Astrocyte of the cerebellum (primary cell): Measurements from ENCODE around the gene SCAPER.

Experiments used
- DNase-seq: peaks from one replicate; pipeline ENCODE4 v3.0.0-alpha.2; 2011; ENCODE audit warnings: low read depth
- H3K4me3 ChIP-seq: 2 replicates; pipeline ENCODE4 v1.5.1; 2011; ENCODE audit warnings: mild to moderate bottlenecking, low read depth, low read length, moderate library complexity
- in situ Hi-C: cut with HindIII; loops from 2 replicates; pipeline ENCODE4 v1.10.0; 2017; ENCODE audit warnings: low sequenced_read_pairs
- TF ChIP-seq, protein P1 (sequence below): IDR thresholded peaks from 2 replicates; pipeline ENCODE4 v1.5.1; 2012; ENCODE audit warnings: low read length, low read depth, moderate library complexity, mild to moderate bottlenecking; ENCODE audit errors: missing control alignments

The SCAPER gene

DNA sequence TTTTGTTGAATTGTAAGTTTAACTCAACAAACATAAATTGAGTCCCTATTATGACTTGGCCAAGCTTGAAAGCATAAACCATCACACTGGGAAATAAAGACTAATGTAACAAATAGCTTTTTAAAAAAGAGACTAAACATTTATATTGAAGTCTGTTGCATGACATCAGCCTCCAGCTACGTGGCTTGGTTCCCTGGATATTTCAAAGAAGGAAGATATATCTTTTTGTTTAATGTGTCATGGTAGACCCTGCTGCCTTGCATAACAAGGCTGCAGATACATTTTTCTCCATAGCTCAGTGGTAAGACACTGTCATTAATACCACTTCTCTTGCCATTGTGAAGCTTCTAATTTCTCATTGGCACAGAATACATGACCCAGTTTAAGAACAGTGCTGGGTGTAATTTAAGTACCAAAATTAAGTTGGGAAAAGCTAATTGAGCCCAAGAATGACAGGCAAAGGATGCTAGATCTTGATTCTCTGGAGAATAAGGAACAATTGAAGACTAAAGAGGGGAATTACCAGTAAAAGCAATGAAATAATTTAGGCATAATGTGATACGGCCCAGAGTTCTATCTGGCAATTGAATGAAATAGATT lies 40.5 kb upstream of the SCAPER start:
- in situ Hi-C loops = no loop called here
- TF ChIP-seq, protein P1, sequence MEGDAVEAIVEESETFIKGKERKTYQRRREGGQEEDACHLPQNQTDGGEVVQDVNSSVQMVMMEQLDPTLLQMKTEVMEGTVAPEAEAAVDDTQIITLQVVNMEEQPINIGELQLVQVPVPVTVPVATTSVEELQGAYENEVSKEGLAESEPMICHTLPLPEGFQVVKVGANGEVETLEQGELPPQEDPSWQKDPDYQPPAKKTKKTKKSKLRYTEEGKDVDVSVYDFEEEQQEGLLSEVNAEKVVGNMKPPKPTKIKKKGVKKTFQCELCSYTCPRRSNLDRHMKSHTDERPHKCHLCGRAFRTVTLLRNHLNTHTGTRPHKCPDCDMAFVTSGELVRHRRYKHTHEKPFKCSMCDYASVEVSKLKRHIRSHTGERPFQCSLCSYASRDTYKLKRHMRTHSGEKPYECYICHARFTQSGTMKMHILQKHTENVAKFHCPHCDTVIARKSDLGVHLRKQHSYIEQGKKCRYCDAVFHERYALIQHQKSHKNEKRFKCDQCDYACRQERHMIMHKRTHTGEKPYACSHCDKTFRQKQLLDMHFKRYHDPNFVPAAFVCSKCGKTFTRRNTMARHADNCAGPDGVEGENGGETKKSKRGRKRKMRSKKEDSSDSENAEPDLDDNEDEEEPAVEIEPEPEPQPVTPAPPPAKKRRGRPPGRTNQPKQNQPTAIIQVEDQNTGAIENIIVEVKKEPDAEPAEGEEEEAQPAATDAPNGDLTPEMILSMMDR = no peak
- no peak for DNase-seq
- no peak overlapping the region for H3K4me3 ChIP-seq

DNA sequence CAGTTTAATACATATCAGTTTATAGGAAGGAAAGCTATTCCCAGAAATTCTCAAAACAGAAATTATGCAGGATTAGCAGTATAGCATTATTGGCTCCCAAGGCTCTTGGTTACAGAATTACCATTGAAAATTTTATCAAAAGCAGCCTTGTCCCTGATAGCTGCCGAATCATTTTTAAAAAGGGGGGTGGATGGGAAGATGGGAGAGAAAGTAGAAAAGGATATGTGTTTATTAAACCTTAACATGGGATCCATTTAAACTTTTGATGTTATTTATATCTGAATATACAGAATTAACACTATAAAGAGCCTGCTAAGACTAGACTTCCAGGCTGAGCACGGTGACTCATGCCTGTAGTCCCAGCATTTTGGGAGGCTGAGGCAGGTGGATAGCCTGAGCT lies 37.2 kb upstream of the SCAPER start:
- no peak for DNase-seq
- in situ Hi-C loops = no loop called here
- TF ChIP-seq, protein P1 = no peak
- H3K4me3 ChIP-seq = no peak overlapping the region

DNA sequence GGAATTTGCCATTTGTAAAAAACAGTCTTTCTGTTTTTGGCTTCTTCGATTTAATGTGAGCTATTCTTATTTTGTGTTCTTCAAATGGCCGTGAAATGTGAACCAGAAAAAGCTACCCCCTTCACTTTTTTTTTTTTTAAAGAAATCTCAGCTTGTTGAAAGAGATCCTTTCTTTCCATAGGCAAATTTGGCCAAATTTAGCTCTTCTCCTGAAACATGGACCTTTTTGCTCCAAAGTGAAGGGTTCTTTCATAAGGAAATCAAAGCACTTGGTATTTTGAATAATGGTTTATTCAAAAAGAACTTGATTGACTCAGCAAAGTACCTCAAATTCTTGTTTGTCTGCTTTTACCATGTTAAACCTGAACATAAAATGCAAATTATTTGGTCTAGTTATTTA lies 36.5 kb upstream of the SCAPER start:
- no peak overlapping the region for H3K4me3 ChIP-seq
- in situ Hi-C loops = no loop called here
- TF ChIP-seq, protein P1 = no peak
- no peak for DNase-seq

DNA sequence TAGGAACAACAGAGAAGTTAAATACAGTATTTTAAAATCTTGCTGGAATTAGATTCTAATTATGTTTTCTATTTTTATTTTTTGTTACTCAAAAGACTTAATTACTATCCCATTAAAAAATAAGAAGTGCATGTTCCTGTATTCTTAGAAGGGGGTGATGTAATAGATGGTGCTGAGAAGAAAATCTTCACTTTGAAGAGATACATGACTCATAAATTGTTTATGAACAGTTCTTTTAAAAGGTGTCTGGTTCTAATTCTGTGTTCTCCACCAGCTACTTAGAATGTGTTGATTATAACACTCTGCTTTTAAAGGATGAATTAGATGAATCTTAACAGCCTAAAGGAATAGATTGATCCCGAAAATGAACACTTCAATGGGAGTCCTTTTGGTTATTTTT lies 34.6 kb upstream of the SCAPER start:
- TF ChIP-seq, protein P1 = no peak
- no peak for DNase-seq
- in situ Hi-C loops = no loop called here
- no peak overlapping the region for H3K4me3 ChIP-seq

DNA sequence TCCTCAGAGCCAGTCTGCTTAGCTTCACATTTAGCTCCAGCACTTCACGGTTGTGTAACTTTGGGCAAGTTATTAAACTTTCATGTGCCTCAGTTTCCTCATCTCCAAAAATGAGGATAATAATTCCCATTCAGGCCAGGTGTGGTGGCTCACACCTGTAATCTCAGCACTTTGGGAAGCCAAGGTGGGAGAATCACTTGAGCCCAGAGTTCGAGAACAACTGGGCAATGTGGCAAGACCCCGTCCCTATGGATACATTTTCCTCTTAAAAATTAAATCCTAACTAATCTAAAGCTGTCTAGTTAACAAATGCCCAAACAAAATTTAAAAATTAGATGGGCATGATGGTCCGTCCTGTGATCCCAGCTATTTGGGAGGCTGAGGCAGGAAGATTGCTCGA lies 33.6 kb upstream of the SCAPER start:
- in situ Hi-C loops = no loop called here
- H3K4me3 ChIP-seq = no peak overlapping the region
- no peak for DNase-seq
- TF ChIP-seq, protein P1 = no peak

DNA sequence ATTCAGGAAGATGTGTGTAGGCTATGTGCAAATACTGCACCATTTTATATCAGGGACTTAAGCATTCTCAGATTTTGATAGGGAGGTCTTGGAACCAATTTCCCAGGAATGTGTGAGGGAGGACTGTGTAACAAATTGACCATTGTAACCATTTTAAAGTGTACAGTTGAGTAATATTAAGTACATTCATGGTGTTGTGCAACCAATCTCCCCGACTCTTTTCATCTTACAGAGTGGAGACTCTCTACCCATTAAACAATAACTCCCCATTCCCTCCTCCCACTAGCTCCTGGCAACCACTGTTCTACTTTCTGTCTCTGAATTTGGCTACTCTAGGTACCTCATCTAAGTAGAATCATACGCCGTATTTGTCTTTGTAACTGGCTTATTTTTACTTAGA lies 31.5 kb upstream of the SCAPER start:
- TF ChIP-seq, protein P1 = no peak
- in situ Hi-C loops = no loop called here
- no peak overlapping the region for H3K4me3 ChIP-seq
- no peak for DNase-seq
